HG03457 (cell line): ENCODE data around the gene AKR1B15.
A peak's percentile ranks its signal among the peaks of the same experiment; 100 is the strongest.
"Not testable (repeated sequence)": the region's sequence is repeated elsewhere in the genome, so short reads cannot be mapped to it uniquely, and the experiment has no call there.

Experiments
- ATAC-seq: cut with Tn5 transposase; IDR thresholded peaks from one replicate; pipeline ENCODE4 v1.9.1; 2021; ENCODE audit warnings: moderate number of reproducible peaks; ENCODE audit not compliant: unreplicated experiment

AKR1B15 gene

GRCh38 chr7:134558370-134558769, 9.5 kb downstream of the AKR1B15 start:
- no peak for ATAC-seq

GRCh38 chr7:134561616-134562015, 12.7 kb downstream of the AKR1B15 start:
- ATAC-seq: not testable (repeated sequence)

DNA sequence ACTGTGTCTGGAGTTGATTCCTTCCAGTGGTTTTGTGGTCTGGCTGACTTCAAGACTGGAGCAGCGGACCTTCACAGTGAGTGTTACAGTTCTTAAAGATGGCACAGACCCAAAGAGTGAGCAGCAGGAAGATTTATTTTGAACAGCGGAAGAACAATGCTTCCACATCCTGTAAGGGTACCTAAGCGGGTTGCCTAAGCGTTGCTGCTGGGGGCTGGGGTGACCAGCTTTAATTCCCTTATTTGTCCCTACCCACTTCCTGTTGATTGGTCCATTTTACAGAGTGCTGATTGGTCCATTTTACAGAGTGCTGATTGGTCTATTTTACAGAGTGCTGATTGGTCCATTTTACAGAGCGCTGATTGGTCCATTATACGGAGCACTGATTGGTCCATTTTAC, 13.2 kb downstream of the AKR1B15 start:
- ATAC-seq: no peak

DNA sequence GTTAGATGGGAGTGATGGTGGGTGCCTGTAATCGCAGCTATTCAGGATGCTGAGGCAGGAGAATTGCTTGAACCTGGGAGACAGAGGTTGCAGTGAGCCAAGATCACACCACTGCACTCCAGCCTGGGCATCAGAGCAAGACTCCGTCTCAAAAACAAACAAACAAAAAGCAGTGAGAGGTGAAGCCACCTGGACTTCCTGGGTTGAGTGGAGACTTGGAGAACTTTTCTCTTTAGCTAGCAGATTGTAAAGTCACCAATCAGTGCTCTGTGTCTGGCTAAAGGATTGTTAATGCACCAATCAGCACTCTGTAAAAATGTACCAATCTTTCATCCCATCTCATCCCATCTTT, 14.5 kb downstream of the AKR1B15 start:
- ATAC-seq: not testable (repeated sequence)

- no peak for ATAC-seq
These were observed 16.8 kb downstream of the AKR1B15 start for GRCh38 chr7:134565643-134566136.

- ATAC-seq: no peak
These were observed 18.5 kb downstream of the AKR1B15 start for GRCh38 chr7:134567368-134567767.

DNA sequence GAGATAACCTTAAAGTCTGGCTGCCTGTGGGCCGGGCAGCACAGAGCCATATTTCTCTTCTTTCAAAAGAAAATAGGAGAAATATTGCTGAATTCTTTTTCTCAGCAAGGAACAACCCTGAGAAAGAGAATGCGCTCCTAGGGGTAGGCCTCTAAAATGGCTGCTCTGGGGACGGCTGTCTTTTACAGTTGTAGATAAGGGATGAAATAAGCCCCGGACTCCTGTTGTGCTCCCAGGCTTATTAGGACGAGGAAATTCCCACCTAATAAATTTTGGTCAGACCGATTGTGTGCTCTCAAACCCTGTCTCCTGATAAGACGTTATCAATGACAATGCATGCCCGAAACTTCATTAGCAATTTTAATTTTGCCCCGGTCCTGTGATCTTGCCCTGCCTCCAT, 21.1 kb downstream of the AKR1B15 start:
- ATAC-seq: not testable (repeated sequence)

DNA sequence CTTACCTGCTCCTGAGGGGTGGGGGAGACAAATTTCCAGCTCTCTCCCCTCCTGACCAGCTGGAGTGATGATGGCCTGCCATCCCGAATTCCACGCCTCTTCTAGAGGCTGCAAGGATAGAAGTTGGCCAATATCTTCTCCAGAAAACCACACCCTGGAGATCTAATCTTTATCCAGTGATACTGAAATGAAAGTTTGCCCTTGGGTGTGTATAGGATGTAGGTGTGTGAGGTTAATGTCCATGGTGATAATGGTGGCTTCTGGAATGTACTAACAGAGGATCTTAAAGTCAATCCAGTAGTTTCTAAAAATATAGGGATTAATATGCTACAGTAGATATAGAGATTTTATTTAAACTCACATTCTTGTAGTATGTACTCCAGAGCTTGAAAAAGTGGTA, 22.2 kb downstream of the AKR1B15 start:
- no peak for ATAC-seq

DNA sequence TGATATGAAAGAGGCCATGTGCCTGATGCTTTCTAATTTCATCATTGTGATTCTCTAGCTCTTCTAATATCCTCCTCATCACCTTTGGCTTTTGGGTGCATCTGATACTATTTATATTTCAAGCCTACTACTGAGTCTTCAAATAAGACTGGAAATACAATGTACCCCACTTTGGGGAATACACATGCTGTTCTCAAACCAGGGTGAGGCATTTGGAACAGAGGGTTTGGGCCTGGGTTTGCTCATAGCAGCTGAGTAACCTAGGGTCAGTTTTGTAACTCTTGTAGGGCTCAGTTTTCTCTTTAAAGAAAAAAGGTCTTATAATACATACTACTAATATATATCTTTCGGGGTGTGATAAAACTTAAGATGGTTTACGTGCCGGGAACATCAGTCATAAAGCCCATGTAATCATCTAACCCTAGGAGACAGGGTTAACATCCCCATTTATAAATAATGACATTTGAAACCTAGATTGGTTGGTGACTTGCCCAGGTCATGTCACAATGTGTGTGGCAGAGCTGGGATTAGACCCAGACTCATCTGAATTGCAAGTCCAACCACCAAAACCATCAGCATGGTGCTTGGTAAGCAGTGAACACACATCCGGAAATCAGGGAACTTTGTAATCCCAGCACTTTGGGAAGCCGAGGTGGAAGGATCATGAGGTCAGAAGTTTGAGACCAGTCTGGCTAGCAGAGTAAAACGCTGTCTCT, 23.0 kb downstream of the AKR1B15 start:
- ATAC-seq: no peak

- ATAC-seq: no peak
These were observed 25.4 kb downstream of the AKR1B15 start for GRCh38 chr7:134574322-134574721.

GRCh38 chr7:134584290-134584689, 35.4 kb downstream of the AKR1B15 start:
- ATAC-seq: no peak

DNA sequence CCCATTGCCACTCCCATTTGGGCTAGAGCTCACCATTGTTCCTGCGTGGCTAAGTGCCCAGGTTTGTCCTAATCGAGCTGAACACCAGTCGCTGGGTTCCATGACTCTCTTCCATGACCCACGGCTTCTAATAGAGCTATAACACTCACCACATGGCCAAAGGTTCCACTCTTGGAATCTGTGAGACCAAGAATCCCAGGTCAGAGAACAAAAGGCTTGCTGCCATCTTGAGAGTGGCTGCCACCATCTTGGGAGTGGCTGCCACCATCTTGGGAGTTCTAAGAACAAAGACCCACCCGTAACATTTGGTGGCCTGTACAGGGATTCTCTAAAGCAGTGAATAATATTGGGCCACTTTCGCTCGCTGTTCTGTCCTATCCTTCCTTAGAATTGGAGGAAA, 37.0 kb downstream of the AKR1B15 start:
- no peak for ATAC-seq

- no peak for ATAC-seq
These were observed 38.8 kb downstream of the AKR1B15 start for GRCh38 chr7:134587750-134588149.

GRCh38 chr7:134589491-134589941, 40.6 kb downstream of the AKR1B15 start:
- ATAC-seq: no peak

DNA sequence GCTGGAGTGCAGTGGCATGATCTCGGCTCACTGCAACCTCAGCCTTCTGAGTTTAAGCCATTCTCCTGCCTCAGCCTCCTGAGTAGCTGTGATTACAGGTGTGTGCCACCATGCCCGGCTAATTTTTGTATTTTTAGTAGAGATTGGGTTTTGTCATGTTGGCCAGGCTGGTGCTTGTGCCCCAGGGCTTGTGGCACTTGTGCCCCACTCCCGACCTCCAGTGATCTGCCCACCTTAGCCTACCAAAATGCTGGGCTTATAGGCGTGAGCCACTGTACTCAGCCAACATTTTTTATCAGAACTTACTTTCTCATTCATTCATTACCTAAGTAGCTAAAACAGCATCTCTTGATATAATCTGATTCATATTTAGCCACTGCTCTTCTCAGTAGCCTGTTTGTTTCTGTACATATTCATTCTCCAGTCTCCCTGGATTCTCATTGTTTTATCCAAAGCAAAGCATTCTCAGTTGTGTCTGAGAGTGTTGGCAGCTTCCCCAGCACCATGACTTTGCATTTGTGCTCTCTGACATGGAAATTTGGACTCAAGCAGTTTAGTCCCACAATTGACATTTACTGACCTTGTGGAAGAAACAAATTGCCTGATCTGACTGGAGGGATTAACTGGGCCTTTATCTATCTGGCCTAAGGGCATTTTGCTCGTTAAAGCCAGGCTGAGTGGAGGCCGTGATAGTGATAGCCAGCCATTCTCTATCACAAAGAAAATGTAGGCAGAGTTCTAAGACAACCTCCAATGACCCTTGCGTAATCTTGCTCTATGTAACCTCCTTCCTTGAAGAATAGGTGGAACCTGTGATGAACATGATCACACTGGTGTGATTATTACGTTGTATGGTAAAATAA, 44.9 kb downstream of the AKR1B15 start:
- ATAC-seq: no peak

DNA sequence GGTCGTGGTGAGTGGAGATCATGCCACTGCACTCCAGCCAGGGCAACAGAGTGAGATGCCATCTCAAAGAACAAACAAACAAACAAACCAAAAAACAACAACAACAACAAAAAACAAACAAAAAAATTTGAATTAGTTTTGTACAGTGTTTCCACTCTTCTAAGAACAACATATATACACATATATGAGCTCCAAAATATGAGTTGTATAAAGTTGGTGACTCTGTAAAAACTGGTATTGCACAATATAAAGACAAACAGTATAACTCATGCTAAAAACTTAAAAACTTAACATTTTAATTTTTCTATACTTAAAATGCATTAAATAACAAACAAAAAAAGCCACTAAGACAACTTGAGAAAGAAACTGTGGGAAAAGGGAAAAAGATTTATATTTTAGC, 46.0 kb downstream of the AKR1B15 start:
- ATAC-seq: no peak

- no peak for ATAC-seq
These were observed 50.5 kb downstream of the AKR1B15 start for GRCh38 chr7:134599371-134599770.

DNA sequence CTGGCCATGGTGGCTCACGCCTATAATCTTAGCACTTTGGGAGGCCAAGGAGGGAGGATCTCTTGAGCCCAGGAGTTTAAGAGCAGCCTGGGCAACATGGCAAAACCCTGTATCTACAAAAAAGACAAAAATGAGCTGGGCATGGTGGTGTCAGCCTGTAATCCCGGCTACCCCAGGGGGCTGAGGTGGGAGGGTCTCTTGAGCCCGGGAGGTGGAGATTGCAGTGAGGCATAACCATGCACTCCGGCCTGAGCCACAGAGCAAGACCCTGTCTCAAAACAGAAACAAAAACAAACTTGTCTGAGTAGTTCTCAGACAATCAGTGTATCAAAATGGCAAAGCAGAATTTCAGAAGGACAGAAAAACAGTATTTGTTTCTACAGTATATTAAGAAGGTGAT, 52.5 kb downstream of the AKR1B15 start:
- ATAC-seq: no peak

GRCh38 chr7:134602881-134603451, 54.1 kb downstream of the AKR1B15 start:
- ATAC-seq: no peak

- peak; percentile 57 for ATAC-seq
These were observed 57.3 kb downstream of the AKR1B15 start for GRCh38 chr7:134605978-134606923.
